Measurements from ENCODE around the gene KIF20A.
"Not testable (repeated sequence)": the region's sequence is repeated elsewhere in the genome, so short reads cannot be mapped to it uniquely, and the experiment has no call there.

The KIF20A gene

GRCh38 chr5:138178516-138179276, at the start of gene KIF20A, which contains the start of gene BRD8:
Gene KIF20A, plus strand, starts transcription at chr5:138179112. Its CDS starts 569 bp downstream, at chr5:138179681.
Gene BRD8, minus strand, starts transcription at chr5:138178630. Its CDS starts 16 bp downstream, at chr5:138178614.
- peak; percentile 93 for ATAC-seq
- DNase-seq, result peak; percentile 92

GRCh38 chr5:138129347-138129746, 49.6 kb upstream of the KIF20A start:
- no peak for DNase-seq
- ATAC-seq, result no peak

- ATAC-seq (no peak), DNase-seq (no peak)
Measured at GRCh38 chr5:138132543-138132942, 46.4 kb upstream of the KIF20A start.

GRCh38 chr5:138138949-138139780, 39.7 kb upstream of the KIF20A start, which contains the start of gene NME5:
Gene NME5, minus strand, starts transcription at chr5:138139428. Its CDS starts 648 bp downstream, at chr5:138138780.
- ATAC-seq, result no peak
- peak; percentile 7 for DNase-seq

- ATAC-seq, result no peak
- DNase-seq, result no peak
Measured at GRCh38 chr5:138139781-138140090, 39.2 kb upstream of the KIF20A start.

- no peak for DNase-seq
- ATAC-seq, result no peak
Measured at GRCh38 chr5:138140268-138140667, 38.6 kb upstream of the KIF20A start.

GRCh38 chr5:138141734-138142133, 37.2 kb upstream of the KIF20A start:
- DNase-seq, result no peak
- ATAC-seq, result no peak

- not testable (repeated sequence) for ATAC-seq, DNase-seq
Measured at GRCh38 chr5:138143578-138143977, 35.3 kb upstream of the KIF20A start.

- DNase-seq (no peak), ATAC-seq (no peak)
Measured at GRCh38 chr5:138148811-138149210, 30.1 kb upstream of the KIF20A start.

GRCh38 chr5:138149530-138149929, 29.4 kb upstream of the KIF20A start:
- DNase-seq (no peak), ATAC-seq (no peak)

- DNase-seq, ATAC-seq: not testable (repeated sequence)
Measured at GRCh38 chr5:138155977-138156376, 22.9 kb upstream of the KIF20A start.

- ATAC-seq, result no peak
- no peak for DNase-seq
Measured at GRCh38 chr5:138157626-138158025, 21.3 kb upstream of the KIF20A start.

GRCh38 chr5:138159666-138160065, 19.2 kb upstream of the KIF20A start:
- no peak for DNase-seq
- no peak for ATAC-seq

GRCh38 chr5:138160706-138161105, 18.2 kb upstream of the KIF20A start:
- DNase-seq, result no peak
- no peak for ATAC-seq

- no peak for ATAC-seq
- no peak for DNase-seq
Measured at GRCh38 chr5:138163721-138164120, 15.2 kb upstream of the KIF20A start.

- ATAC-seq (no peak), DNase-seq (no peak)
Measured at GRCh38 chr5:138169124-138169523, 9.8 kb upstream of the KIF20A start.

- ATAC-seq, result no peak
- no peak for DNase-seq
Measured at GRCh38 chr5:138170299-138170698, 8.6 kb upstream of the KIF20A start.

- ATAC-seq (no peak), DNase-seq (peak; percentile 40)
Measured at GRCh38 chr5:138177941-138178515, 884 bp upstream of the KIF20A start.

- ATAC-seq, result no peak
- DNase-seq, result peak; percentile 19
Measured at GRCh38 chr5:138179277-138179857, 455 bp downstream of the KIF20A start.

- ATAC-seq, result peak; percentile 12
- no peak for DNase-seq
Measured at GRCh38 chr5:138180183-138180782, 1.4 kb downstream of the KIF20A start.

- no peak for ATAC-seq
- DNase-seq, result no peak
Measured at GRCh38 chr5:138180841-138181240, 1.9 kb downstream of the KIF20A start.

GRCh38 chr5:138182808-138183207, 3.9 kb downstream of the KIF20A start:
- ATAC-seq (no peak), DNase-seq (no peak)

All from stimulated activated naive CD8-positive, alpha-beta T cell treated with anti-CD3 and anti-CD28 coated beads, Interleukin-15, Interleukin-2, amounts not matched to agents 100 U/mL and 50 U/mL, for 24 hours (primary cell).